Liver (tissue), 9 donors: ENCODE data around the gene AQR. TPM values are rescaled to one million over a fixed set of nuclear protein-coding genes. Genes with fewer than 3 reads are reported as not detected.

ENCODE experiments used
- DNase-seq: peaks from one replicate; pipeline ENCODE4 v3.0.0-alpha.2; 2017; ENCODE audit warnings: low spot score
- H3K27ac ChIP-seq, 2 donors: one replicate each; pipeline ENCODE4 v1.7.0; 2013; ENCODE audit warnings: inconsistent platforms in 2 of 2, low read length in 2 of 2, control low read depth in 1 of 2, low read depth in 1 of 2, mild to moderate bottlenecking in 1 of 2
- H3K27me3 ChIP-seq, 4 donors: one replicate each; pipeline versions ENCODE4 v1.6.1 to v1.7.0; 2013; ENCODE audit warnings: low read length in 3 of 4, inconsistent platforms in 1 of 4, mild to moderate bottlenecking in 1 of 4, moderate library complexity in 1 of 4; ENCODE audit not compliant: control insufficient read depth in 4 of 4, insufficient read depth in 4 of 4
- H3K36me3 ChIP-seq, 4 donors: one replicate each; pipeline versions ENCODE4 v1.6.1 to v1.7.0; 2013; ENCODE audit warnings: low read length in 3 of 4, mild to moderate bottlenecking in 3 of 4, low read depth in 1 of 4, moderate library complexity in 1 of 4; ENCODE audit not compliant: control insufficient read depth in 4 of 4, insufficient read depth in 3 of 4
- H3K4me1 ChIP-seq, 4 donors: one replicate each; pipeline versions ENCODE4 v1.6.1 to v1.7.0; 2013; ENCODE audit warnings: low read length in 3 of 4, mild to moderate bottlenecking in 3 of 4, moderate library complexity in 1 of 4; ENCODE audit not compliant: control insufficient read depth in 4 of 4, insufficient read depth in 4 of 4
- H3K4me3 ChIP-seq, 3 donors: one replicate each; pipeline versions ENCODE4 v1.6.1 to v1.7.0; 2013; ENCODE audit warnings: low read length in 3 of 3, control low read depth in 1 of 3, low read depth in 1 of 3, mild to moderate bottlenecking in 1 of 3
- H3K9ac ChIP-seq, 2 donors: one replicate each; pipeline ENCODE4 v1.7.0; 2013; ENCODE audit warnings: low read length in 2 of 2, mild to moderate bottlenecking in 2 of 2, moderate library complexity in 2 of 2, control low read depth in 1 of 2, low read depth in 1 of 2
- H3K9me3 ChIP-seq, 4 donors: one replicate each; pipeline versions ENCODE4 v1.6.1 to v1.7.0; 2013; ENCODE audit warnings: low read length in 3 of 4; ENCODE audit not compliant: control insufficient read depth in 4 of 4
- ATF3 ChIP-seq: IDR thresholded peaks from 2 replicates; pipeline ENCODE4 v1.6.1; 2016; ENCODE audit warnings: antibody characterized with exemption
- CTCF ChIP-seq: fragments of 150-350 bp; IDR thresholded peaks from 2 replicates; pipeline ENCODE4 v1.5.1; 2017; ENCODE audit warnings: improper control_type of control experiment, low read depth, low read length; ENCODE audit not compliant: missing input control
- EGR1 ChIP-seq, 2 donors: IDR thresholded peaks; 2 replicates each; pipeline ENCODE4 v1.6.1; 2016 to 2018; ENCODE audit warnings: antibody characterized with exemption in 2 of 2, low read depth in 2 of 2
- FOXA1 ChIP-seq: IDR thresholded peaks from 2 replicates; pipeline ENCODE4 v1.6.1; 2016; ENCODE audit warnings: antibody characterized with exemption
- FOXA2 ChIP-seq: IDR thresholded peaks from 2 replicates; pipeline ENCODE4 v1.6.1; 2016; ENCODE audit warnings: antibody characterized with exemption
- JUND ChIP-seq, 2 donors: IDR thresholded peaks; 2 replicates each; pipeline ENCODE4 v1.6.1; 2016; ENCODE audit warnings: antibody characterized with exemption in 2 of 2
- NR2F2 ChIP-seq: IDR thresholded peaks from 2 replicates; pipeline ENCODE4 v1.6.1; 2016; ENCODE audit warnings: antibody characterized with exemption
- RAD21 ChIP-seq, 2 donors: IDR thresholded peaks; 2 replicates each; pipeline ENCODE4 v1.6.1; 2016; ENCODE audit warnings: antibody characterized with exemption in 2 of 2, mild to moderate bottlenecking in 2 of 2
- REST ChIP-seq: IDR thresholded peaks from 2 replicates; pipeline ENCODE4 v1.6.1; 2016; ENCODE audit warnings: antibody characterized with exemption, mild to moderate bottlenecking
- RXRA ChIP-seq, 2 donors: IDR thresholded peaks; 2 replicates each; pipeline ENCODE4 v1.6.1; 2017 to 2018; ENCODE audit warnings: antibody characterized with exemption in 2 of 2, mild to moderate bottlenecking in 1 of 2
- YY1 ChIP-seq: IDR thresholded peaks from 2 replicates; pipeline ENCODE4 v1.6.1; 2016; ENCODE audit warnings: antibody characterized with exemption, mild to moderate bottlenecking
- ZBTB33 ChIP-seq: IDR thresholded peaks from 2 replicates; pipeline ENCODE4 v1.6.1; 2016; ENCODE audit warnings: antibody characterized with exemption
- WGBS: extraction: QIAGEN DNeasy Blood & Tissue Kit; methylation state at CpG from one replicate; pipeline ENCODE4 v1.1.7; 2013; 5-methylcytosine and 5-hydroxymethylcytosine counted together
- polyA plus RNA-seq, 2 donors: library from polyadenylated mRNA; stranded (reverse) in 1 of 2; unstranded in 1 of 2; fragments of 200-250 nt in 1 of 2; fragments of >200 nt in 1 of 2; fragmentation: Nextera tagmentation in 1 of 2; extraction: Ambion mirVana in 1 of 2; gene quantifications; one replicate each; pipeline versions ENCODE4 v1.2.1 to v1.2.3, GENCODE V29; 2013 to 2015
- total RNA-seq, 2 donors: library from RNA; depleted of rRNA; stranded (reverse); fragments of >200 nt; gene quantifications; one replicate each; pipeline ENCODE4 v1.2.3, GENCODE V29; 2014
- donor health status: healthy.
- donor health status: healthy.
- donor health status: healthy.
- donor health status: healthy.
- donor health status: healthy.

AQR gene
- total and polyA plus RNA-seq, 4 donors, result 3.4 to 14.3 (median 8.7) TPM

- 92% methylated on average over 1 of the region's 1 CpG for WGBS
- H3K36me3 ChIP-seq, result no peaks in the 10 kb centered on the region
These were observed 167.2 kb downstream of the AQR start for GRCh38 chr15:34802371-34802770.

More at GRCh38 chr15:34802371-34802770, 167.2 kb downstream of the AQR start:
- H3K9me3 ChIP-seq, result no peaks in the 10 kb centered on the region
- TF ChIP-seq RAD21 (IDR thresholded peaks at IDR 0.05) (no peak), ZBTB33 (no peak), EGR1 (IDR thresholded peaks at IDR 0.05; ENCODE audit: low read depth in 2 of 2) (no peak), YY1 (no peak), CTCF (no peak), JUND (IDR thresholded peaks at IDR 0.05) (no peak), ATF3 (no peak), FOXA2 (no peak), REST (no peak), FOXA1 (no peak), RXRA (IDR thresholded peaks at IDR 0.05) (no peak), NR2F2 (no peak)
- no peaks in the 10 kb centered on the region for H3K27me3 ChIP-seq
- no peak overlapping the region for H3K9ac ChIP-seq
- no peak for DNase-seq
- no peak overlapping the region for H3K27ac ChIP-seq
- H3K4me1 ChIP-seq, result no peaks in the 10 kb centered on the region
- H3K4me3 ChIP-seq, result no peak overlapping the region

Other genes with a start within 250 kb of the AQR start
- not detected for gene GJD2, start 214.7 kb downstream of the AQR start, total RNA-seq
- gene GJD2, start 214.7 kb downstream of the AQR start, polyA plus RNA-seq, result not detected
- under 1 TPM in 1 of 2 donors, not detected in 1; 0.08 TPM for gene ACTC1, start 174.2 kb downstream of the AQR start, total RNA-seq
- gene ACTC1, start 174.2 kb downstream of the AQR start, polyA plus RNA-seq, result under 1 TPM in 1 of 2 donors, not detected in 1; 0.89 TPM
- gene ZNF770, start 18.5 kb upstream of the AQR start, total RNA-seq, result 10 to 100 TPM; 23.9 to 33.1 TPM
- 10 to 100 TPM in 1 of 2 donors, 1 to 10 TPM in 1; 9.3 to 74.4 TPM for gene ZNF770, start 18.5 kb upstream of the AQR start, polyA plus RNA-seq
- gene NANOGP8, start 115.6 kb upstream of the AQR start, total RNA-seq, result under 1 TPM in 1 of 2 donors, not detected in 1; 0.17 TPM
- not detected for gene NANOGP8, start 115.6 kb upstream of the AQR start, polyA plus RNA-seq